Gastroesophageal sphincter (tissue), 4 donors: ENCODE data around the gene SDK1. TPM values are rescaled to one million over a fixed set of nuclear protein-coding genes. Genes with fewer than 3 reads are reported as not detected.
"Not testable (repeated sequence)": the region's sequence is repeated elsewhere in the genome, so short reads cannot be mapped to it uniquely, and the experiment has no call there.

ENCODE experiments used
- ATAC-seq: fragments of 150-250 bp; one replicate; pipeline ENCODE4 v1.9.1; 2016; ENCODE audit warnings: mild to moderate bottlenecking, moderate library complexity
- H3K27ac ChIP-seq, 4 donors: fragments of 200-600 bp; sonication (generic) in 3 of 4; 1 replicate in 3 of 4; 2 replicates in 1 of 4; pipeline ENCODE4 v1.5.1; 2016 to 2019
- H3K27me3 ChIP-seq: fragments of 200-600 bp; sonication (generic); one replicate; pipeline ENCODE4 v1.5.1; 2019
- H3K36me3 ChIP-seq, 2 donors: fragments of 200-600 bp; sonication (generic); one replicate each; pipeline ENCODE4 v1.5.1; 2019; ENCODE audit warnings: control low read depth in 1 of 2
- H3K4me1 ChIP-seq, 3 donors: fragments of 200-600 bp; sonication (generic); 1 replicate in 2 of 3; 2 replicates in 1 of 3; pipeline ENCODE4 v1.5.1; 2016 to 2019; ENCODE audit warnings: control low read depth in 2 of 3
- H3K4me3 ChIP-seq, 2 donors: fragments of 200-600 bp; sonication (generic); one replicate each; pipeline ENCODE4 v1.5.1; 2019; ENCODE audit warnings: mild to moderate bottlenecking in 1 of 2, moderate library complexity in 1 of 2
- H3K9me3 ChIP-seq, 3 donors: fragments of 200-600 bp; sonication (generic); one replicate each; pipeline ENCODE4 v1.5.1; 2017 to 2019; ENCODE audit warnings: control low read depth in 2 of 3
- EP300 ChIP-seq: sonication (generic); formaldehyde crosslinking; IDR thresholded peaks from one replicate; pipeline ENCODE4 v1.6.1; 2017; ENCODE audit warnings: antibody characterized with exemption, mild to moderate bottlenecking
- POLR2A ChIP-seq, 2 donors: fragments of 450-650 bp; IDR thresholded peaks; one replicate each; pipeline ENCODE4 v1.6.1; 2017; ENCODE audit warnings: antibody characterized with exemption in 2 of 2, mild to moderate bottlenecking in 2 of 2, moderate library complexity in 1 of 2
- POLR2AphosphoS5 ChIP-seq: sonication (generic); formaldehyde crosslinking; IDR thresholded peaks from one replicate; pipeline ENCODE4 v1.6.1; 2017; ENCODE audit warnings: antibody characterized with exemption
- WGBS, 2 donors: methylation state at CpG; one replicate each; pipeline ENCODE4 v1.1.5; 2018; ENCODE audit warnings: low coverage in 1 of 2; 5-methylcytosine and 5-hydroxymethylcytosine counted together
- total RNA-seq, 4 donors: library from RNA; depleted of rRNA; stranded (reverse); fragments of >200 nt; gene quantifications; one replicate each; pipeline ENCODE4 v1.1.0, GENCODE V29; 2016
- TF ChIP-seq, protein P1 (sequence below), 4 experiments: fragments of 200-600 bp in 2 of 4; fragments of 450-650 bp in 2 of 4; sonication (generic) in 1 of 4; IDR thresholded peaks; one replicate each; pipeline ENCODE4 v1.5.1; 2017 to 2019; ENCODE audit warnings: antibody characterized with exemption in 4 of 4, mild to moderate bottlenecking in 2 of 4, moderate library complexity in 2 of 4

Gene SDK1
- total RNA-seq, 4 donors from 2014 or later: 6.1 to 13.6 (median 8.7) TPM

DNA sequence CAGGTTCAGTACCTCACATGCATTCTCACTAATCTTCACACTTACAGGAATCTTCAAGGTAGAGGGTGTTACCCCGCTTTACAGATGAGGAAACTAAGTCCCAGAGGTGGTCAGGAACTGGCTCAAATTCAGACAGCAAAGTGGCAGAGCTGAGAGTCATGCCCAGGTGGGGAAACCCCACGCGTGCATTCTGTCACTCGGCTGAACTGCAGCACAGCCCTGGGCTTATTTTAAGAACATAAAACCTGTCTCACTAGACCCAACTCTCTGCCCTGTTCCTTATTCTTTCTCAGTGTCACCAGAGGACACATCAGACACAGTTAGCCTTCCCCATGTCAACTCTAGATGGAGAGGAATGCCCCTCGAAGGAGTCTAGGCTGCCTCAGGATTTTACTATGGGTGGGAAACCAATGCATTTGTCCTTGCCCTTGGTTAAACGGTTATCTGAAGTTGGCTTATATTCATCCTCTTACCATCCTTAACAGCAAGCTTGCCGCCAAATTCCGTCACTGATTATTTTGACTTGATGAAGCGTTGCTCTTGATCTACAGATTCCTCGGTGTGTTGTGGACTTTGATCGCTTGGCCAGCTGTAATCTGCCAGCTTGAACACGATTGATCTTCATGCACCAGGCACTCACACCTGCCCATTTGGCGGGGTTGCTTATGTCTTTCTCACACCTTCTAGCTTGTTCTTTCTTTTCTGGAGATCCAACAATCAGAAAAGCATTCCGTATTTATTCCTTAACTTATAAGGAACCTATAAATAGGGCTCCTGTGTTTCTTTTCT lies 627.9 kb downstream of the SDK1 start:
- TF ChIP-seq POLR2AphosphoS5 (no peak), POLR2A (IDR thresholded peaks at IDR 0.05) (no peak), EP300 (no peak)
- TF ChIP-seq, protein P1, sequence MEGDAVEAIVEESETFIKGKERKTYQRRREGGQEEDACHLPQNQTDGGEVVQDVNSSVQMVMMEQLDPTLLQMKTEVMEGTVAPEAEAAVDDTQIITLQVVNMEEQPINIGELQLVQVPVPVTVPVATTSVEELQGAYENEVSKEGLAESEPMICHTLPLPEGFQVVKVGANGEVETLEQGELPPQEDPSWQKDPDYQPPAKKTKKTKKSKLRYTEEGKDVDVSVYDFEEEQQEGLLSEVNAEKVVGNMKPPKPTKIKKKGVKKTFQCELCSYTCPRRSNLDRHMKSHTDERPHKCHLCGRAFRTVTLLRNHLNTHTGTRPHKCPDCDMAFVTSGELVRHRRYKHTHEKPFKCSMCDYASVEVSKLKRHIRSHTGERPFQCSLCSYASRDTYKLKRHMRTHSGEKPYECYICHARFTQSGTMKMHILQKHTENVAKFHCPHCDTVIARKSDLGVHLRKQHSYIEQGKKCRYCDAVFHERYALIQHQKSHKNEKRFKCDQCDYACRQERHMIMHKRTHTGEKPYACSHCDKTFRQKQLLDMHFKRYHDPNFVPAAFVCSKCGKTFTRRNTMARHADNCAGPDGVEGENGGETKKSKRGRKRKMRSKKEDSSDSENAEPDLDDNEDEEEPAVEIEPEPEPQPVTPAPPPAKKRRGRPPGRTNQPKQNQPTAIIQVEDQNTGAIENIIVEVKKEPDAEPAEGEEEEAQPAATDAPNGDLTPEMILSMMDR (IDR thresholded peaks at IDR 0.05): no peak
- no peak for ATAC-seq
- Histone ChIP-seq H3K4me3 (no peak overlapping the region), H3K9me3 (no peaks in the 10 kb centered on the region), H3K36me3 (no peaks in the 10 kb centered on the region), H3K4me1 (no peaks in the 10 kb centered on the region), H3K27me3 (peaks cover 4% of the 10 kb centered on the region), H3K27ac (no peak overlapping the region)
- WGBS, 2 donors: 77 to 92% methylated on average over 10 to 14 of the region's 14 CpGs

DNA sequence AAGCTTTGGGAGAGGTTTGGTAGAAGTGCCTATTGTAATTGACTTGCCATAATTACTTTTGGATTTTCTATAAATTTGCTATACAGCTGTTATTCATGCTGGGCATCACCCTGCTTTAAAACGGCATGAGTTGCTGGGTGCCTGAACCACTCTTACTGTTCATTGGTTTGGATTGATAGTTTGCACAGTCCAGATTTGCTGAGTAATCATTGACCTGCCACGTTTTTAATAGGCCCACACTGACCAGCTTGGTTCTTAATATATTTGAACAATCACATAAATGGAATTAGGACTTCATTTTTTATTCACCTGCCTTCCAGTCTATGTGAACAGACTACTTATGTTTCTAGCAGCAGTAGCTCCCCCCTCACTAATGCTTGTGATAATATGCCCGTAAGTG lies 630.8 kb downstream of the SDK1 start:
- ATAC-seq: no peak
- Histone ChIP-seq H3K27ac (no peak overlapping the region), H3K4me3 (no peak overlapping the region), H3K36me3 (no peaks in the 10 kb centered on the region), H3K9me3 (peaks cover 0 to 14% (median 0%) of the 10 kb centered on the region in 3 donors), H3K27me3 (peaks cover 4% of the 10 kb centered on the region), H3K4me1 (no peaks in the 10 kb centered on the region)
- TF ChIP-seq POLR2A (IDR thresholded peaks at IDR 0.05) (no peak), POLR2AphosphoS5 (no peak), EP300 (no peak)
- TF ChIP-seq, protein P1 (IDR thresholded peaks at IDR 0.05): no peak
- 63 to 70% methylated on average over 3 of the region's 3 CpGs for WGBS, 2 donors

- WGBS, 2 donors: 80 to 96% methylated on average over 1 to 6 of the region's 8 CpGs
- Histone ChIP-seq H3K27ac (no peak overlapping the region), H3K9me3 (peaks cover 0 to 14% (median 0%) of the 10 kb centered on the region in 3 donors), H3K4me3 (no peak overlapping the region), H3K36me3 (no peaks in the 10 kb centered on the region), H3K27me3 (no peaks in the 10 kb centered on the region), H3K4me1 (no peaks in the 10 kb centered on the region)
- TF ChIP-seq, protein P1 (IDR thresholded peaks at IDR 0.05): no peak
- TF ChIP-seq POLR2A (IDR thresholded peaks at IDR 0.05) (no peak), POLR2AphosphoS5 (no peak), EP300 (no peak)
- no peak for ATAC-seq
Observed at GRCh38 chr7:3937146-3937545, 636.1 kb downstream of the SDK1 start.

DNA sequence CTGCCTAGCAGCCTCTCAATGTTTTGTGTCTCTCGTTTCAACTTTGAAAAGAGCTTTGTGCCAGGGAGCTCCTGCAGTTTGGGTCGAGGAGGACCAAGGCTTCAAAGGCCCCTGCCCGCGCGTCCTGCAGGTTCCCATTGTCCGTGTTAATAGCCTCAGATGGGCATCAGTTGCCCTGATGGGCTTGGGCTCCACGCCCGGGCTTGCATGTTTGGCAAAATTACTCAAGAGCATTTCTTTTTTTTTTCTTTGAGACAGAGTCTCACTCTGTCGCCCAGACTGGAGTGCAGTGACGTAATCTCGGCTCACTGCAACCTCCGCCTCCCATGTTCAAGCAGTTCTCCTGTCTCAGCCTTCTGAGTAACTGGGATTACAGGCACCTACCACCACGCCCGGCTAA lies 636.6 kb downstream of the SDK1 start:
- Histone ChIP-seq H3K27me3 (no peaks in the 10 kb centered on the region), H3K9me3 (peaks cover 0 to 14% (median 0%) of the 10 kb centered on the region in 3 donors), H3K4me3 (no peak overlapping the region), H3K36me3 (no peaks in the 10 kb centered on the region), H3K4me1 (no peaks in the 10 kb centered on the region), H3K27ac (no peak overlapping the region)
- no peak for ATAC-seq
- 93 to 98% methylated on average over 14 of the region's 14 CpGs for WGBS, 2 donors
- TF ChIP-seq, protein P1 (IDR thresholded peaks at IDR 0.05): no peak
- TF ChIP-seq POLR2AphosphoS5: no peak
- TF ChIP-seq EP300: no peak
- TF ChIP-seq POLR2A (IDR thresholded peaks at IDR 0.05): no peak

DNA sequence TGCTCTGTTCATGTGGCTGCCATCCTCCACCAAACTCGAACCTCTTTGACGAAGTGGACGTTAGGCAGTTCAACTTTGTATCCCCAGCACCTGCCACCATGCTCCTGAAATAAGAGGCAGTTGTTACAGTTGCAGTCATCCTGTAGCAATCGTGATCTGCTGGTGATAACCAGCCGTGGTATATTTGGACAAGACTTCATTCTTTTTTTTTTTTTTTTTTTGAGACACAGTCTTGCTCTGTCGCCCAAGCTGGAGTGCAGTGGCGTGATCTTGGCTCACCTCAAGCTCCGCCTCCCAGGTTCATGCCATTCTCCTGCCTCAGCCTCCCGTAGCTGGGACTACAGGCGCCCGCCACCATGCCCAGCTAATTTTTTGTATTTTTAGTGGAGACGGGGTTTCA lies 640.7 kb downstream of the SDK1 start:
- not testable (repeated sequence) for ATAC-seq
- H3K9me3 ChIP-seq: peaks cover 0 to 11% (median 0%) of the 10 kb centered on the region in 3 donors
- WGBS, 2 donors: 85 to 97% methylated on average over 7 of the region's 12 CpGs

More for the DNA sequence above, 640.7 kb downstream of the SDK1 start:
- not testable (repeated sequence) for H3K27me3 ChIP-seq, H3K4me1 ChIP-seq, H3K36me3 ChIP-seq, H3K27ac ChIP-seq, H3K4me3 ChIP-seq
